HEK293 (cell line): ENCODE measurements around the gene GSC.

ENCODE experiments used
- BCL11A ChIP-seq: fragments of 450-650 bp; formaldehyde crosslinking; IDR thresholded peaks from 2 replicates; pipeline ENCODE4 v1.5.1; 2016; ENCODE audit warnings: low read depth, missing biosample characterization, missing genetic modification characterization
- GLI4 ChIP-seq: fragments of 450-650 bp; formaldehyde crosslinking; IDR thresholded peaks from 2 replicates; pipeline ENCODE4 v1.5.1; 2016; ENCODE audit warnings: missing biosample characterization, missing genetic modification characterization
- REST ChIP-seq: fragments of 450-650 bp; formaldehyde crosslinking; IDR thresholded peaks from 2 replicates; pipeline ENCODE4 v1.5.1; 2016; ENCODE audit warnings: missing biosample characterization, missing genetic modification characterization
- SP2 ChIP-seq: fragments of 450-650 bp; formaldehyde crosslinking; IDR thresholded peaks from 2 replicates; pipeline ENCODE4 v1.5.1; 2016; ENCODE audit warnings: missing biosample characterization, missing genetic modification characterization
- TRIM28 ChIP-seq: IDR thresholded peaks from 2 replicates; pipeline ENCODE4 v1.6.1; 2011; ENCODE audit warnings: low read length, control low read depth, borderline replicate concordance
- ZBTB1 ChIP-seq: fragments of 450-650 bp; formaldehyde crosslinking; IDR thresholded peaks from 2 replicates; pipeline ENCODE4 v1.5.1; 2016; ENCODE audit warnings: missing biosample characterization, missing genetic modification characterization
- ZBTB7A ChIP-seq: fragments of 450-650 bp; formaldehyde crosslinking; IDR thresholded peaks from 2 replicates; pipeline ENCODE4 v1.5.1; 2016; ENCODE audit warnings: low read depth, missing biosample characterization, missing genetic modification characterization
- ZBTB8A ChIP-seq: fragments of 450-650 bp; formaldehyde crosslinking; IDR thresholded peaks from 2 replicates; pipeline ENCODE4 v1.5.1; 2016; ENCODE audit warnings: missing biosample characterization, missing genetic modification characterization
- ZNF324 ChIP-seq: fragments of 450-650 bp; formaldehyde crosslinking; IDR thresholded peaks from 2 replicates; pipeline ENCODE4 v1.5.1; 2016; ENCODE audit warnings: missing biosample characterization, missing genetic modification characterization
- ZNF510 ChIP-seq: fragments of 450-650 bp; formaldehyde crosslinking; IDR thresholded peaks from 2 replicates; pipeline ENCODE4 v1.5.1; 2018; ENCODE audit warnings: mild to moderate bottlenecking, missing genetic modification characterization, missing biosample characterization; ENCODE audit not compliant: insufficient replicate concordance
- ZNF561 ChIP-seq: fragments of 450-650 bp; IDR thresholded peaks from 2 replicates; pipeline ENCODE4 v1.5.1; 2018; ENCODE audit warnings: missing biosample characterization, missing genetic modification characterization, borderline replicate concordance
- TF ChIP-seq, protein P1 (sequence below): fragments of 450-650 bp; formaldehyde crosslinking; IDR thresholded peaks from 2 replicates; pipeline ENCODE4 v1.5.1; 2016; ENCODE audit warnings: missing biosample characterization, missing genetic modification characterization, borderline replicate concordance
- TF ChIP-seq, protein P2 (sequence below): sonication (generic); formaldehyde crosslinking; IDR thresholded peaks from 2 replicates; pipeline ENCODE4 v1.8.1; 2022; ENCODE audit warnings: mild to moderate bottlenecking, moderate library complexity, missing genetic modification reagents
- TF ChIP-seq, protein P3 (sequence below): fragments of 450-650 bp; formaldehyde crosslinking; IDR thresholded peaks from 2 replicates; pipeline ENCODE4 v1.5.1; 2016; ENCODE audit warnings: missing biosample characterization, missing genetic modification characterization

GRCh38 chr14:94816113-94816512, 46.2 kb upstream of the GSC start:
- no peak for TF ChIP-seq GLI4 (tag by site-specific recombination)
- TF ChIP-seq TRIM28: no peak
- no peak for TF ChIP-seq REST (tag by site-specific recombination)
- no peak for TF ChIP-seq ZBTB1
- no peak for TF ChIP-seq ZNF561 (tag by site-specific recombination)
- no peak for TF ChIP-seq ZNF324
- TF ChIP-seq, protein P1, sequence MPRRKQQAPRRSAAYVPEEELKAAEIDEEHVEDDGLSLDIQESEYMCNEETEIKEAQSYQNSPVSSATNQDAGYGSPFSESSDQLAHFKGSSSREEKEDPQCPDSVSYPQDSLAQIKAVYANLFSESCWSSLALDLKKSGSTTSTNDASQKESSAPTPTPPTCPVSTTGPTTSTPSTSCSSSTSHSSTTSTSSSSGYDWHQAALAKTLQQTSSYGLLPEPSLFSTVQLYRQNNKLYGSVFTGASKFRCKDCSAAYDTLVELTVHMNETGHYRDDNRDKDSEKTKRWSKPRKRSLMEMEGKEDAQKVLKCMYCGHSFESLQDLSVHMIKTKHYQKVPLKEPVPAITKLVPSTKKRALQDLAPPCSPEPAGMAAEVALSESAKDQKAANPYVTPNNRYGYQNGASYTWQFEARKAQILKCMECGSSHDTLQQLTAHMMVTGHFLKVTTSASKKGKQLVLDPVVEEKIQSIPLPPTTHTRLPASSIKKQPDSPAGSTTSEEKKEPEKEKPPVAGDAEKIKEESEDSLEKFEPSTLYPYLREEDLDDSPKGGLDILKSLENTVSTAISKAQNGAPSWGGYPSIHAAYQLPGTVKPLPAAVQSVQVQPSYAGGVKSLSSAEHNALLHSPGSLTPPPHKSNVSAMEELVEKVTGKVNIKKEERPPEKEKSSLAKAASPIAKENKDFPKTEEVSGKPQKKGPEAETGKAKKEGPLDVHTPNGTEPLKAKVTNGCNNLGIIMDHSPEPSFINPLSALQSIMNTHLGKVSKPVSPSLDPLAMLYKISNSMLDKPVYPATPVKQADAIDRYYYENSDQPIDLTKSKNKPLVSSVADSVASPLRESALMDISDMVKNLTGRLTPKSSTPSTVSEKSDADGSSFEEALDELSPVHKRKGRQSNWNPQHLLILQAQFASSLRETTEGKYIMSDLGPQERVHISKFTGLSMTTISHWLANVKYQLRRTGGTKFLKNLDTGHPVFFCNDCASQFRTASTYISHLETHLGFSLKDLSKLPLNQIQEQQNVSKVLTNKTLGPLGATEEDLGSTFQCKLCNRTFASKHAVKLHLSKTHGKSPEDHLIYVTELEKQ (tag by site-specific recombination): no peak
- TF ChIP-seq, protein P2, sequence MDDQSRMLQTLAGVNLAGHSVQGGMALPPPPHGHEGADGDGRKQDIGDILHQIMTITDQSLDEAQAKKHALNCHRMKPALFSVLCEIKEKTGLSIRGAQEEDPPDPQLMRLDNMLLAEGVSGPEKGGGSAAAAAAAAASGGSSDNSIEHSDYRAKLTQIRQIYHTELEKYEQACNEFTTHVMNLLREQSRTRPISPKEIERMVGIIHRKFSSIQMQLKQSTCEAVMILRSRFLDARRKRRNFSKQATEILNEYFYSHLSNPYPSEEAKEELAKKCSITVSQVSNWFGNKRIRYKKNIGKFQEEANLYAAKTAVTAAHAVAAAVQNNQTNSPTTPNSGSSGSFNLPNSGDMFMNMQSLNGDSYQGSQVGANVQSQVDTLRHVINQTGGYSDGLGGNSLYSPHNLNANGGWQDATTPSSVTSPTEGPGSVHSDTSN (CRISPR knock-in tag): no peak
- TF ChIP-seq, protein P3, sequence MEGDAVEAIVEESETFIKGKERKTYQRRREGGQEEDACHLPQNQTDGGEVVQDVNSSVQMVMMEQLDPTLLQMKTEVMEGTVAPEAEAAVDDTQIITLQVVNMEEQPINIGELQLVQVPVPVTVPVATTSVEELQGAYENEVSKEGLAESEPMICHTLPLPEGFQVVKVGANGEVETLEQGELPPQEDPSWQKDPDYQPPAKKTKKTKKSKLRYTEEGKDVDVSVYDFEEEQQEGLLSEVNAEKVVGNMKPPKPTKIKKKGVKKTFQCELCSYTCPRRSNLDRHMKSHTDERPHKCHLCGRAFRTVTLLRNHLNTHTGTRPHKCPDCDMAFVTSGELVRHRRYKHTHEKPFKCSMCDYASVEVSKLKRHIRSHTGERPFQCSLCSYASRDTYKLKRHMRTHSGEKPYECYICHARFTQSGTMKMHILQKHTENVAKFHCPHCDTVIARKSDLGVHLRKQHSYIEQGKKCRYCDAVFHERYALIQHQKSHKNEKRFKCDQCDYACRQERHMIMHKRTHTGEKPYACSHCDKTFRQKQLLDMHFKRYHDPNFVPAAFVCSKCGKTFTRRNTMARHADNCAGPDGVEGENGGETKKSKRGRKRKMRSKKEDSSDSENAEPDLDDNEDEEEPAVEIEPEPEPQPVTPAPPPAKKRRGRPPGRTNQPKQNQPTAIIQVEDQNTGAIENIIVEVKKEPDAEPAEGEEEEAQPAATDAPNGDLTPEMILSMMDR (tag by site-specific recombination): no peak
- no peak for TF ChIP-seq ZBTB7A (tag by site-specific recombination)
- no peak for TF ChIP-seq SP2 (tag by site-specific recombination)
- TF ChIP-seq BCL11A: no peak
- TF ChIP-seq ZNF510: no peak
- no peak for TF ChIP-seq ZBTB8A (tag by site-specific recombination)
